HG03159 (cell line): ENCODE measurements around the gene ZDHHC1.
"Not testable (repeated sequence)": the region's sequence is repeated elsewhere in the genome, so short reads cannot be mapped to it uniquely, and the experiment has no call there.

Experiments
- ATAC-seq: cut with Tn5 transposase; IDR thresholded peaks from one replicate; pipeline ENCODE4 v1.9.1; 2021; ENCODE audit warnings: mild to moderate bottlenecking, moderate library complexity; ENCODE audit not compliant: unreplicated experiment

ZDHHC1 gene

DNA sequence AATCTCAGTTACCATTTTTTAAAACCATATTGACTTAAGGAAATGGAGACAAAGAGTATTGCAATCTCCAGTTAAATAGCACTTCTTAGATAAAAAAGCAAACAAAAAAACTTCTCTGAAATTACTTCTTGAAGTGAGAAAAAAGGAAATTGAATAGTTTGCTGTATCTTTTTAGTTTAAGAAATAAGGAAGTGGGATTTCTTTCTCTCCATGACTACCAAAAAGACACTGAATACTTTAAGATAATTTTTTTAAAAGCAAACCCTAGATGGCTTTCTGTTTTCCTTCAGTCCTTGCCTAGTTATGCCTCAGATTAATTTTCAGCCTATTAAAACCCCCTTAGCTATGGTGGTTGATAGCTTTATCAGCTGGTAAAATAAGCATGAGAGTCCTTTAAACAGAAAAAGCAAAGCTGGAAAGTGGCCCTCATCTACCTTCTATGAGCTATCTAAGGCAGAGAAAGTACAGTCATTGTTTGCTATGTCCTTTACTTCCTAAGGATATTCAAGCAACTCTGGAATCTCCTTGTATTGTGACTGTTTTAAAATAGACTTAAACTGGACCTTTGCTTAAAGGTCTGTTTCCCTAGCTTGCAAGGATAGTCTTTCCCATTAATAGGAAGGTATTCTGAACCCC lies 51.6 kb downstream of the ZDHHC1 start:
- no peak for ATAC-seq

DNA sequence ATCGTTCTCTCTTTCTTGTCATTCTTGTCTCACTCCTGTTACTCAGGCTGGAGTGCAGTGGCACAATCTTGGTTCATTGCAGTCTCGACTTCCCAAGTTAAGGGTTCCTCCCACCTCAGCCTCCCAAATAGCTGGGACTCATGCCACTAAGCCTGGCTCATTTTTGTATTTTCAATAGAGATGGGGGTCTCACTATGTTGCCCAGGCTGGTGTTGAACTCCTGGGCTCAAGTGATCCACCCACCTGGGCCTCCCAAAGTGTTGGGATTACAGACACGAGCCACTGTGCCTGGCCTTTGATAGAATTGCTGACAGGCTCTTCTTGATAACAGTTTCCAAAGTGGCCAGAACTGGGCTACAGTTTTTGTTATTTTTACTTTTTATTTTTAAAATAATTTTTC lies 55.2 kb downstream of the ZDHHC1 start:
- ATAC-seq, result no peak

- not testable (repeated sequence) for ATAC-seq
These were observed 56.6 kb downstream of the ZDHHC1 start for GRCh38 chr16:67359540-67360269.

DNA sequence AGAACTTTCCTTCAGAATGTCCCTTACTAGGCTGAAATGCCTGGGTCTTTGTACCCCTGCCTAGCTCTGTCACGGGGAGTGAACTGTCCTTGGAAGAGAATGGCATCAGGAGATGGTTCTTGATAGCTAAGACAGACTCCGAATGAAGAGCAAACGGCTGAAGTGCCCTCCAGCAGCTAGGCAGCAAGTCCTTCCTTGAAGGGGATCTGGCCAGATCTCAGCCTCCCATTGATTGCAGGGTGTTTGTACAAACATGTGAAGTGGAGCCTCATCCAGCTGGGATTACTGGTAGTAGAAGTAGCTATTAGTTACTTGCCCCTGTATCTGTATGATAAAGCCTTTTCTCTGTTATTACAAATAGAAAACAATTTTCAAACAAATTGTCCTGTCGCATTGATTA lies 58.7 kb downstream of the ZDHHC1 start:
- ATAC-seq, result no peak

GRCh38 chr16:67356396-67356795 lies 59.9 kb downstream of the ZDHHC1 start:
- no peak for ATAC-seq

DNA sequence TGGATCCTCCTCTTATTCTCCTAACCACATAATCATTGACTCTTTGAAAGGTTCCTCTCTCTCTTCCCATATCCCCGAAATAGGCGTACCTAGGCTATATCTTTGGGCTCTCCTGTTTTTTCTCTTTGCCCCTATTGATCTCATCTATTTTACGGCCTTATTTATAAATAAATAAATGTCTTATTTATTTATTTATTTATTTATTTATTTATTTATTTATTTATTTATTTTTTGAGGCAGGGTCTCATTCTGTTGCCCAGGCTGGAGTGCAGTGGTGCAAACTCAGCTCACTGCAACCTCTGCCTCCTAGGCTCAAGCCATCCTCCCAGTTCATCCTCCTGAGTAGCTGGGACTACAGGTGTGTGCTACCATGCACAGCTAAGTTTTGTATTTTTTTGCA lies 63.8 kb downstream of the ZDHHC1 start:
- not testable (repeated sequence) for ATAC-seq

GRCh38 chr16:67350324-67350723 lies 66.0 kb downstream of the ZDHHC1 start:
- ATAC-seq, result no peak

DNA sequence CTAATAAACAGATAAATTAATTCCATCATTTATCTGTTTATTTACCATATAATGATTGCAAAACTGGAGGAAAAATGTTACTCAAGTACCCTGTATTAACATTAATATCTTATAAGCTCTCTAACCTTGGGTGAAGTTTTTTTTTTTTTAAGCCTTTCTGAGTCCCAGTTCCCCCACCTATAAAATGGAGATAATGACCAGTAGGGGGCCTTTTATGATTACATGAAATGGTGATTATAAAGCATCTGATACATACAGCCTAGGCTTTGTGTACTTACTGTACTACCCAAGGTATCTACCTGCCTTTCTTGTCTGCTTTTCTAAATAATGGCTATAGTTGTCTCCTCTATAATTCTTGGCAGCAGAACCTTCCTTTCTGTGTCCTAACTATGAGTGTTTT lies 67.1 kb downstream of the ZDHHC1 start:
- no peak for ATAC-seq

DNA sequence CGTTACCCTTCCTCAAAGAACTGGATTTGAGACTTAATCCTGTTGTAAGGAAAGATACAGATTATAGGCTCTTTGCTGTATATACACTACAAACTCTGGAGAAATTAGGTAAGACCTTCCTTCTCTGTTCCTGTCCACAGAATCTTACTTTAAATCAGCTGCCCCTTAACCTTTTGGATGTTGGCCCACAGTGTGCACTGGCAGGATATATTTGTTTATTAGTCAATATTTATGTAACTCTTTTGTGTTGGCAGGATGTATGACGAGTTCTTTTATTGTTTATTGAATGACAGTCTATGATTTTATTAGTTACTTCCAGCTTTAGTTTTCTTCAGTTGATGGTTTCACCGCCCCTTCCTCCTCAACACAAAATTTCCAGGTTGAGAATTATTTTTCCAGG lies 69.9 kb downstream of the ZDHHC1 start:
- no peak for ATAC-seq

DNA sequence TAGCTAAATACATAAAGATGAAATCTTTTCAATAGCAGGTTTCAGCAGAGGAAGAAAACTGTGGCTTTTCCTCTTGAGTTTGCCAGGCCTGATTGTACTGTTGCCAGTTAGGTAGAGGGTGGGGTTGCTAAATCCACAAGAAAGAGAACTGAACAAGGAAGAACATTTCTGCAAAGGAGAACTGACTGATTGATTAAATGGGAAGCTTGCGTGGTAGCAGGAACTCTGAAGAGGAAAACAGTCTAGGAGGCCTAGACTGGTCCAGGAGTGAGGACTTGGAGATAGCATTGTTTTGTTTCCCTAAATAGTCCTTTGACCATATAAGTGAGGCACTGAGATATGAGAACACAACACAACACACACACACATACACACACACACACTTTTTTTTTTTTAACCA lies 70.9 kb downstream of the ZDHHC1 start:
- no peak for ATAC-seq
